GM10266 (cell line): ENCODE results near the gene ZNF678.
"Not testable (repeated sequence)": the region's sequence is repeated elsewhere in the genome, so short reads cannot be mapped to it uniquely, and the experiment has no call there.

Source experiments
- DNase-seq: peaks from one replicate; pipeline ENCODE4 v3.0.0; 2012; ENCODE audit errors: extremely low spot score
- CTCF ChIP-seq: IDR thresholded peaks from 2 replicates; pipeline ENCODE4 v1.5.1; 2012; ENCODE audit warnings: mild to moderate bottlenecking, low read depth; ENCODE audit not compliant: control insufficient read depth, insufficient read depth; ENCODE audit errors: missing control alignments

The ZNF678 gene

GRCh38 chr1:227604446-227604845 lies 41.1 kb downstream of the ZNF678 start:
- TF ChIP-seq CTCF, result no peak
- no peak for DNase-seq

DNA sequence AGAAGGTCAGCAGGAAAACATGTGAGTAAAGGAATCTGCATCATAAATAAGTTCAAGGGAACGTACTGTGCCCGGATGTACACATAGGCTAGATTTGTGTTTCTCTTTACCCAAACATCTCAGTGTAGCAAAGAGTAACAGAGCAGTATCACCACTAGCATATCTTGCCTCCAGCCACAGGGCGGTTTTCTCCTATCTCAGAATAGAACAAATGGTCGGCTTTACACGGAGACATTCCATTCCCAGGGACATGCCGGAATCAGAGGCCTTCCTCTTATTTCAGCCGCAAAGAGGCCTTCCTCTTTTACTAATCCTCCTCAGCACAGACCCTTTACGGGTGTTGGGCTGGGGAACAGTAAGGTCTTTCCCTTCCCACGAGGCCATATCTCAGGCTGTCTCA lies 42.9 kb downstream of the ZNF678 start:
- DNase-seq, result not testable (repeated sequence)

- TF ChIP-seq CTCF, result no peak
- DNase-seq, result no peak
Measured at GRCh38 chr1:227607336-227607898, 44.1 kb downstream of the ZNF678 start.

- DNase-seq, result no peak
- TF ChIP-seq CTCF, result no peak
Measured at GRCh38 chr1:227612658-227613057, 49.3 kb downstream of the ZNF678 start.

GRCh38 chr1:227613526-227613925 lies 50.2 kb downstream of the ZNF678 start:
- TF ChIP-seq CTCF, result no peak
- no peak for DNase-seq

GRCh38 chr1:227621211-227621610 lies 57.9 kb downstream of the ZNF678 start:
- TF ChIP-seq CTCF, result no peak
- no peak for DNase-seq

DNA sequence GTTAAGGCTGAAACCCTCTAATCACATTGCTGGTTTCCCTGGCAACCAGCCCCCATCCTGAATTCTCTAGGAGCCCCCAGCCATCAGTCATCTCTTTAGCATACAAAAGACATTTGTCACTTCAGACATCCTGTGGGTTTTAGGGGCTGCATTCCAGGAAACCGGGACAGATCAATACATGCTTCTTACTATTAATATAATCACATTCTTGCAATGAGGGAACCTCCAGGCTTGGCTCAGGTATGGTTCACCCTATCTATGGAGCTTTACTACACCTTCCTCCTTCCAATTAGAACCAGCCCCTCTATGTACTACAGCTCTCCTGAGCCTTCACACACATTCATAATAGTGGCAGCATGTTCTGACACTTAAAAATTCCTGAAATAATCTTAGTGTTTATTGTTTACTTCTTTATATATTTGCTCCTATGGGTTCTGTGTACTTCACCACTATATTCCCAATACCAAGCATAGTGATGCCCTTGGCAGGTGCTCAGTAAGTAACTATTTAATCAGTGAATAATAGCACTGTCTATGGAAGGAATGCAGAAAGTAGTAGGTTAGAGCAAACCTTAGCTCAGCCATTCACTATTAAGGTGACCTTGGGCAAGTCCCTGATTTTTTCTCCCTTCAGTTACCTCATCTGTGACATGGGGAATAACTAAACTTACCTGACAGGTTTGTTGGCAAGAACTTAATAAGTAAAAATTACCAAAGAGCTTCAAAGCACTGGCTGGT lies 59.6 kb downstream of the ZNF678 start:
- no peak for DNase-seq
- no peak for TF ChIP-seq CTCF
